Measurements from ENCODE around the gene PSME2. TPM values are rescaled to one million over a fixed set of nuclear protein-coding genes. Genes with fewer than 3 reads are reported as not detected.

The PSME2 gene
- total and polyA plus RNA-seq, 2 of the 13 experiments (the other 11 are each of a cell fraction or from before 2014, with no cell fraction given), result 332 to 716 TPM

GRCh38 chr14:24188251-24189058 lies 42.0 kb upstream of the PSME2 start, which contains the start of gene IPO4 (continued):
- TF ChIP-seq, protein P1, sequence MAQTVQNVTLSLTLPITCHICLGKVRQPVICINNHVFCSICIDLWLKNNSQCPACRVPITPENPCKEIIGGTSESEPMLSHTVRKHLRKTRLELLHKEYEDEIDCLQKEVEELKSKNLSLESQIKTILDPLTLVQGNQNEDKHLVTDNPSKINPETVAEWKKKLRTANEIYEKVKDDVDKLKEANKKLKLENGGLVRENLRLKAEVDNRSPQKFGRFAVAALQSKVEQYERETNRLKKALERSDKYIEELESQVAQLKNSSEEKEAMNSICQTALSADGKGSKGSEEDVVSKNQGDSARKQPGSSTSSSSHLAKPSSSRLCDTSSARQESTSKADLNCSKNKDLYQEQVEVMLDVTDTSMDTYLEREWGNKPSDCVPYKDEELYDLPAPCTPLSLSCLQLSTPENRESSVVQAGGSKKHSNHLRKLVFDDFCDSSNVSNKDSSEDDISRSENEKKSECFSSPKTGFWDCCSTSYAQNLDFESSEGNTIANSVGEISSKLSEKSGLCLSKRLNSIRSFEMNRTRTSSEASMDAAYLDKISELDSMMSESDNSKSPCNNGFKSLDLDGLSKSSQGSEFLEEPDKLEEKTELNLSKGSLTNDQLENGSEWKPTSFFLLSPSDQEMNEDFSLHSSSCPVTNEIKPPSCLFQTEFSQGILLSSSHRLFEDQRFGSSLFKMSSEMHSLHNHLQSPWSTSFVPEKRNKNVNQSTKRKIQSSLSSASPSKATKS (CRISPR knock-in tag; IDR thresholded peaks at IDR 0.05), result no peak
- TF ChIP-seq ZSCAN25 (CRISPR knock-in tag; IDR thresholded peaks at IDR 0.05), result peak; percentile 93
- TF ChIP-seq PCBP2 (optimal IDR thresholded peaks at IDR 0.05; ENCODE audit: low read depth, low read length, poor library complexity, severe bottlenecking), result peak; percentile 73
- peak; percentile 98; the same call in 1 of the 2 replicates for TF ChIP-seq ZSCAN5A (CRISPR knock-in tag; IDR thresholded peaks at IDR 0.05; ENCODE audit: borderline replicate concordance)
- peak; percentile 98 for TF ChIP-seq ZMYM4 (CRISPR knock-in tag; IDR thresholded peaks at IDR 0.05)
- TF ChIP-seq ZNF788 (CRISPR knock-in tag; IDR thresholded peaks at IDR 0.05; ENCODE audit: borderline replicate concordance), result peak; percentile 100
- no peak for TF ChIP-seq ZNF780A (CRISPR knock-in tag; IDR thresholded peaks at IDR 0.05)
- TF ChIP-seq, protein P2, sequence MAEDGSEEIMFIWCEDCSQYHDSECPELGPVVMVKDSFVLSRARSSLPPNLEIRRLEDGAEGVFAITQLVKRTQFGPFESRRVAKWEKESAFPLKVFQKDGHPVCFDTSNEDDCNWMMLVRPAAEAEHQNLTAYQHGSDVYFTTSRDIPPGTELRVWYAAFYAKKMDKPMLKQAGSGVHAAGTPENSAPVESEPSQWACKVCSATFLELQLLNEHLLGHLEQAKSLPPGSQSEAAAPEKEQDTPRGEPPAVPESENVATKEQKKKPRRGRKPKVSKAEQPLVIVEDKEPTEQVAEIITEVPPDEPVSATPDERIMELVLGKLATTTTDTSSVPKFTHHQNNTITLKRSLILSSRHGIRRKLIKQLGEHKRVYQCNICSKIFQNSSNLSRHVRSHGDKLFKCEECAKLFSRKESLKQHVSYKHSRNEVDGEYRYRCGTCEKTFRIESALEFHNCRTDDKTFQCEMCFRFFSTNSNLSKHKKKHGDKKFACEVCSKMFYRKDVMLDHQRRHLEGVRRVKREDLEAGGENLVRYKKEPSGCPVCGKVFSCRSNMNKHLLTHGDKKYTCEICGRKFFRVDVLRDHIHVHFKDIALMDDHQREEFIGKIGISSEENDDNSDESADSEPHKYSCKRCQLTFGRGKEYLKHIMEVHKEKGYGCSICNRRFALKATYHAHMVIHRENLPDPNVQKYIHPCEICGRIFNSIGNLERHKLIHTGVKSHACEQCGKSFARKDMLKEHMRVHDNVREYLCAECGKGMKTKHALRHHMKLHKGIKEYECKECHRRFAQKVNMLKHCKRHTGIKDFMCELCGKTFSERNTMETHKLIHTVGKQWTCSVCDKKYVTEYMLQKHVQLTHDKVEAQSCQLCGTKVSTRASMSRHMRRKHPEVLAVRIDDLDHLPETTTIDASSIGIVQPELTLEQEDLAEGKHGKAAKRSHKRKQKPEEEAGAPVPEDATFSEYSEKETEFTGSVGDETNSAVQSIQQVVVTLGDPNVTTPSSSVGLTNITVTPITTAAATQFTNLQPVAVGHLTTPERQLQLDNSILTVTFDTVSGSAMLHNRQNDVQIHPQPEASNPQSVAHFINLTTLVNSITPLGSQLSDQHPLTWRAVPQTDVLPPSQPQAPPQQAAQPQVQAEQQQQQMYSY (CRISPR knock-in tag; IDR thresholded peaks at IDR 0.05), result no peak
- TF ChIP-seq MLXIP (CRISPR knock-in tag; IDR thresholded peaks at IDR 0.05; ENCODE audit: borderline replicate concordance), result peak; percentile 70; the same call in 1 of the 2 replicates
- peak; percentile 98 for TF ChIP-seq ZNF678 (CRISPR knock-in tag; IDR thresholded peaks at IDR 0.05)
- TF ChIP-seq XBP1 (CRISPR knock-in tag; IDR thresholded peaks at IDR 0.05), result peak; percentile 89
- TF ChIP-seq SIN3B (IDR thresholded peaks at IDR 0.05; ENCODE audit: low read length), result peak; percentile 98
- TF ChIP-seq ZNF451 (CRISPR knock-in tag; IDR thresholded peaks at IDR 0.05), result peak; percentile 91
- peak; percentile 98; the same call in 1 of the 2 replicates for TF ChIP-seq KLF11 (CRISPR knock-in tag; IDR thresholded peaks at IDR 0.05)
- TF ChIP-seq ZNF224 (CRISPR knock-in tag; IDR thresholded peaks at IDR 0.05), result peak; percentile 98
- peak; percentile 98; the same call in 1 of the 2 replicates for TF ChIP-seq NRL (CRISPR knock-in tag; IDR thresholded peaks at IDR 0.05; ENCODE audit: borderline replicate concordance)
- no peak; the same call in 1 of the 2 replicates for TF ChIP-seq ATF5 (CRISPR knock-in tag; IDR thresholded peaks at IDR 0.05; ENCODE audit: low read depth)
